H1 (cell line): ENCODE measurements around the gene VASP.

Experiments
- EGR1 ChIP-seq: IDR thresholded peaks from 2 replicates; pipeline ENCODE4 v1.6.1; 2011; ENCODE audit warnings: low read depth, low read length, borderline replicate concordance
- POLR2AphosphoS5 ChIP-seq: IDR thresholded peaks from 2 replicates; pipeline ENCODE4 v1.6.1; 2011; ENCODE audit warnings: low read depth, low read length
- TF ChIP-seq, protein P1 (sequence below): IDR thresholded peaks from 2 replicates; pipeline ENCODE4 v1.6.1; 2011; ENCODE audit warnings: low read length, improper control_type of control experiment
- TF ChIP-seq, protein P2 (sequence below), 3 experiments: IDR thresholded peaks; 1 replicate in 2 of 3; 2 replicates in 1 of 3; pipeline versions ENCODE4 v1.5.1 to v1.6.1; 2011; ENCODE audit warnings: low read length in 3 of 3, mild to moderate bottlenecking in 3 of 3, inconsistent platforms in 2 of 3, low read depth in 1 of 3, moderate library complexity in 1 of 3; ENCODE audit not compliant: insufficient read depth in 1 of 3; ENCODE audit errors: control extremely low read depth in 1 of 3

DNA sequence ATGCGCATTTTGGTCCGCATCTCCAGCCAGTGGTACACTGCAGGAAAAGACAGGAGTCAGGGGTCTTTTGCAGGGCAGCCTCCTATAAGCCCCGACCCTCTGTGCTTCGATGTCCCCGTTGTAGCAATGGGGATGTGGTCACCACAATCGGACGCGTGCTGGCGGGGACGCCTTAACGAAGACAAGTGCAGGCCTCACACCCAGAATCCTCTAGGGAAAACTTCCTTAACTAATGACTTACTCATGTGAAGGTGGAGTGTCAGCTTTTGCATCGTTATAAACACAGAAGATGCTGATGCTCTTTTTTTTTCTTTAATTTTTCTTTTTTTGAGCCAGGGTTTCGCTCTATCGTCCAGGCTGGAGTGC lies 22.1 kb downstream of the VASP start:
- TF ChIP-seq, protein P1, sequence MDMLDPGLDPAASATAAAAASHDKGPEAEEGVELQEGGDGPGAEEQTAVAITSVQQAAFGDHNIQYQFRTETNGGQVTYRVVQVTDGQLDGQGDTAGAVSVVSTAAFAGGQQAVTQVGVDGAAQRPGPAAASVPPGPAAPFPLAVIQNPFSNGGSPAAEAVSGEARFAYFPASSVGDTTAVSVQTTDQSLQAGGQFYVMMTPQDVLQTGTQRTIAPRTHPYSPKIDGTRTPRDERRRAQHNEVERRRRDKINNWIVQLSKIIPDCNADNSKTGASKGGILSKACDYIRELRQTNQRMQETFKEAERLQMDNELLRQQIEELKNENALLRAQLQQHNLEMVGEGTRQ, result no peak
- TF ChIP-seq EGR1 (no peak), POLR2AphosphoS5 (no peak)
- TF ChIP-seq, protein P2, sequence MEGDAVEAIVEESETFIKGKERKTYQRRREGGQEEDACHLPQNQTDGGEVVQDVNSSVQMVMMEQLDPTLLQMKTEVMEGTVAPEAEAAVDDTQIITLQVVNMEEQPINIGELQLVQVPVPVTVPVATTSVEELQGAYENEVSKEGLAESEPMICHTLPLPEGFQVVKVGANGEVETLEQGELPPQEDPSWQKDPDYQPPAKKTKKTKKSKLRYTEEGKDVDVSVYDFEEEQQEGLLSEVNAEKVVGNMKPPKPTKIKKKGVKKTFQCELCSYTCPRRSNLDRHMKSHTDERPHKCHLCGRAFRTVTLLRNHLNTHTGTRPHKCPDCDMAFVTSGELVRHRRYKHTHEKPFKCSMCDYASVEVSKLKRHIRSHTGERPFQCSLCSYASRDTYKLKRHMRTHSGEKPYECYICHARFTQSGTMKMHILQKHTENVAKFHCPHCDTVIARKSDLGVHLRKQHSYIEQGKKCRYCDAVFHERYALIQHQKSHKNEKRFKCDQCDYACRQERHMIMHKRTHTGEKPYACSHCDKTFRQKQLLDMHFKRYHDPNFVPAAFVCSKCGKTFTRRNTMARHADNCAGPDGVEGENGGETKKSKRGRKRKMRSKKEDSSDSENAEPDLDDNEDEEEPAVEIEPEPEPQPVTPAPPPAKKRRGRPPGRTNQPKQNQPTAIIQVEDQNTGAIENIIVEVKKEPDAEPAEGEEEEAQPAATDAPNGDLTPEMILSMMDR (IDR thresholded peaks at IDR 0.05; ENCODE audit: control extremely low read depth in 1 of 3, insufficient read depth in 1 of 3, low read depth in 1 of 3, low read length in 3 of 3), result no peak
